Measurements from ENCODE around the gene SLC26A4.

The SLC26A4 gene

GRCh38 chr7:107661081-107661864, 645 bp downstream of the SLC26A4 start:
- no peak for FAIRE-seq

- no peak for FAIRE-seq
Observed at GRCh38 chr7:107661865-107662379, 1.3 kb downstream of the SLC26A4 start.

GRCh38 chr7:107663196-107663595, 2.6 kb downstream of the SLC26A4 start:
- no peak for FAIRE-seq

GRCh38 chr7:107666790-107667189, 6.2 kb downstream of the SLC26A4 start:
- no peak for FAIRE-seq

GRCh38 chr7:107667341-107667740, 6.7 kb downstream of the SLC26A4 start:
- no peak for FAIRE-seq

- no peak for FAIRE-seq
Observed at GRCh38 chr7:107668296-107668695, 7.7 kb downstream of the SLC26A4 start.

GRCh38 chr7:107672183-107672582, 11.6 kb downstream of the SLC26A4 start:
- no peak for FAIRE-seq

GRCh38 chr7:107676249-107676648, 15.6 kb downstream of the SLC26A4 start:
- FAIRE-seq, result no peak

GRCh38 chr7:107678110-107678753, 17.6 kb downstream of the SLC26A4 start:
- no peak for FAIRE-seq

GRCh38 chr7:107680478-107680877, 19.9 kb downstream of the SLC26A4 start:
- no peak for FAIRE-seq

GRCh38 chr7:107682886-107683285, 22.3 kb downstream of the SLC26A4 start:
- FAIRE-seq, result no peak

GRCh38 chr7:107684287-107684686, 23.7 kb downstream of the SLC26A4 start:
- FAIRE-seq, result no peak

- no peak for FAIRE-seq
Observed at GRCh38 chr7:107684947-107685463, 24.4 kb downstream of the SLC26A4 start.

GRCh38 chr7:107686816-107687387, 26.3 kb downstream of the SLC26A4 start:
- no peak for FAIRE-seq

- no peak for FAIRE-seq
Observed at GRCh38 chr7:107687656-107688055, 27.0 kb downstream of the SLC26A4 start.

- no peak for FAIRE-seq
Observed at GRCh38 chr7:107689553-107689952, 28.9 kb downstream of the SLC26A4 start.

- no peak for FAIRE-seq
Observed at GRCh38 chr7:107690084-107690483, 29.5 kb downstream of the SLC26A4 start.

GRCh38 chr7:107690611-107691010, 30.0 kb downstream of the SLC26A4 start:
- no peak for FAIRE-seq

GRCh38 chr7:107691716-107692115, 31.1 kb downstream of the SLC26A4 start:
- no peak for FAIRE-seq

GRCh38 chr7:107692501-107692900, 31.9 kb downstream of the SLC26A4 start:
- FAIRE-seq, result no peak

- no peak for FAIRE-seq
Observed at GRCh38 chr7:107693396-107693795, 32.8 kb downstream of the SLC26A4 start.

GRCh38 chr7:107694386-107694785, 33.8 kb downstream of the SLC26A4 start:
- FAIRE-seq, result no peak

- FAIRE-seq, result no peak
Observed at GRCh38 chr7:107696330-107696946, 35.8 kb downstream of the SLC26A4 start.
